GM23338 (cell line): ENCODE data around the gene STRA8. TPM values are rescaled to one million over a fixed set of nuclear protein-coding genes. Genes with fewer than 3 reads are reported as not detected.

Source experiments
- ATAC-seq: fragments of 200-7000 bp; cut with Tn5 transposase; 3 replicates; pipeline ENCODE4 v1.9.1; 2020
- DNase-seq: peaks from one replicate; pipeline ENCODE4 v3.0.0-alpha.2; 2015; ENCODE audit warnings: low spot score
- H2AFZ ChIP-seq: fragments of 200-600 bp; sonication (generic); 2 replicates; pipeline ENCODE4 v1.8.0; 2016; ENCODE audit warnings: antibody characterized with exemption, mild to moderate bottlenecking, moderate library complexity
- H3F3A ChIP-seq: fragments of 200-600 bp; sonication (generic); replicated peaks from 2 replicates; pipeline ENCODE4 v1.8.0; 2017; ENCODE audit warnings: antibody characterized with exemption, mixed run types, low read depth
- H3K27ac ChIP-seq: fragments of 200-600 bp; sonication (generic); 2 replicates; pipeline ENCODE4 v1.6.1; 2016; ENCODE audit warnings: low read depth
- H3K27me3 ChIP-seq: fragments of 200-600 bp; sonication (generic); 2 replicates; pipeline ENCODE4 v1.8.0; 2016; ENCODE audit warnings: mild to moderate bottlenecking, mixed run types, moderate library complexity; ENCODE audit not compliant: insufficient read depth
- H3K36me3 ChIP-seq: fragments of 200-600 bp; sonication (generic); 2 replicates; pipeline ENCODE4 v1.8.0; 2016; ENCODE audit warnings: mild to moderate bottlenecking; ENCODE audit not compliant: insufficient read depth
- H3K4me1 ChIP-seq: fragments of 200-600 bp; sonication (generic); 2 replicates; pipeline ENCODE4 v1.8.0; 2016; ENCODE audit warnings: mild to moderate bottlenecking, moderate library complexity; ENCODE audit not compliant: insufficient read depth
- H3K4me2 ChIP-seq: fragments of 200-600 bp; sonication (generic); 2 replicates; pipeline ENCODE4 v1.7.1; 2017; ENCODE audit warnings: mixed run types
- H3K4me3 ChIP-seq: fragments of 200-600 bp; sonication (generic); 2 replicates; pipeline ENCODE4 v1.6.1; 2016; ENCODE audit warnings: mixed run types
- H3K79me2 ChIP-seq: fragments of 200-600 bp; sonication (generic); replicated peaks from 2 replicates; pipeline ENCODE4 v1.8.0; 2017; ENCODE audit warnings: mild to moderate bottlenecking; ENCODE audit not compliant: insufficient read depth
- H3K9me2 ChIP-seq: fragments of 200-600 bp; sonication (generic); 2 replicates; pipeline ENCODE4 v1.8.0; 2017; ENCODE audit not compliant: insufficient read depth
- H4K20me1 ChIP-seq: fragments of 200-600 bp; sonication (generic); replicated peaks from 2 replicates; pipeline ENCODE4 v1.8.0; 2017; ENCODE audit warnings: mild to moderate bottlenecking; ENCODE audit not compliant: insufficient read depth
- H3K27ac Mint-ChIP-seq: 2 replicates; pipeline ENCODE4 v1.8.0; 2020; ENCODE audit warnings: inconsistent platforms, mild to moderate bottlenecking, moderate library complexity, mixed read lengths
- H3K27me3 Mint-ChIP-seq: 3 replicates; pipeline ENCODE4 v1.8.0; 2022; ENCODE audit warnings: low read depth, mild to moderate bottlenecking, moderate library complexity, mixed read lengths, inconsistent platforms; ENCODE audit not compliant: insufficient read depth, poor library complexity
- H3K36me3 Mint-ChIP-seq: 3 replicates; pipeline ENCODE4 v1.8.0; 2021; ENCODE audit warnings: low read depth, mild to moderate bottlenecking, inconsistent platforms, moderate library complexity, mixed read lengths
- H3K4me1 Mint-ChIP-seq: 3 replicates; pipeline ENCODE4 v1.8.0; 2020; ENCODE audit warnings: mild to moderate bottlenecking, inconsistent platforms, mixed read lengths
- H3K4me3 Mint-ChIP-seq: 3 replicates; pipeline ENCODE4 v1.8.0; 2021; ENCODE audit warnings: moderate library complexity, mild to moderate bottlenecking, inconsistent platforms, mixed read lengths
- H3K9me3 Mint-ChIP-seq: 3 replicates; pipeline ENCODE4 v1.8.0; 2020; ENCODE audit warnings: moderate library complexity, mild to moderate bottlenecking, inconsistent platforms, mixed read lengths
- CREB1 ChIP-seq: fragments of 250-450 bp; sonication (Bioruptor Pico); IDR thresholded peaks from 2 replicates; pipeline ENCODE4 v1.5.0; 2020; ENCODE audit warnings: low read depth, mild to moderate bottlenecking, moderate library complexity
- CTCF ChIP-seq, 2 experiments: fragments of 200-600 bp in 1 of 2; sonication (generic) in 1 of 2; conservative IDR thresholded peaks; 2 replicates each; pipeline versions ENCODE4 v1.5.1 to v1.6.1; 2016 to 2017; ENCODE audit warnings: antibody characterized with exemption in 2 of 2, low read depth in 2 of 2, mild to moderate bottlenecking in 2 of 2, moderate library complexity in 1 of 2
- EZH2 ChIP-seq: fragments of 200-600 bp; sonication (generic); IDR thresholded peaks from one replicate; pipeline ENCODE4 v1.8.0; 2017; ENCODE audit warnings: antibody characterized with exemption, mild to moderate bottlenecking, low read depth; ENCODE audit not compliant: unreplicated experiment
- EZH2phosphoT487 ChIP-seq: fragments of 200-600 bp; sonication (generic); IDR thresholded peaks from one replicate; pipeline ENCODE4 v1.8.1; 2018; ENCODE audit warnings: antibody characterized with exemption; ENCODE audit not compliant: unreplicated experiment
- JUNB ChIP-seq: IDR thresholded peaks from one replicate; pipeline ENCODE4 v1.6.1; 2016; ENCODE audit warnings: antibody characterized with exemption; ENCODE audit not compliant: unreplicated experiment
- NANOG ChIP-seq: IDR thresholded peaks from 2 replicates; pipeline ENCODE4 v1.6.1; 2016; ENCODE audit warnings: antibody characterized with exemption, borderline replicate concordance
- POLR2AphosphoS5 ChIP-seq: IDR thresholded peaks from 2 replicates; pipeline ENCODE4 v1.6.1; 2016; ENCODE audit warnings: antibody characterized with exemption, low read depth
- REST ChIP-seq: IDR thresholded peaks from one replicate; pipeline ENCODE4 v1.6.1; 2018; ENCODE audit warnings: antibody characterized with exemption; ENCODE audit not compliant: unreplicated experiment
- STAT1 ChIP-seq: IDR thresholded peaks from one replicate; pipeline ENCODE4 v1.6.1; 2016; ENCODE audit warnings: antibody characterized with exemption; ENCODE audit not compliant: unreplicated experiment
- ZNF114 ChIP-seq: fragments of 250-450 bp; sonication (Bioruptor Pico); IDR thresholded peaks from 2 replicates; pipeline ENCODE4 v1.5.0; 2020; ENCODE audit warnings: mild to moderate bottlenecking, moderate library complexity
- ZNF331 ChIP-seq: fragments of 250-450 bp; sonication (Bioruptor Pico); IDR thresholded peaks from 2 replicates; pipeline ENCODE4 v1.5.0; 2020; ENCODE audit warnings: low read depth, mild to moderate bottlenecking, moderate library complexity
- polyA plus RNA-seq: library from polyadenylated mRNA; unstranded; fragments of >200 nt; fragmentation: Nextera tagmentation; extraction: Ambion mirVana; gene quantifications from 2 replicates; pipeline ENCODE4 v1.2.1, GENCODE V29; 2016
- total RNA-seq: library from RNA; depleted of rRNA; stranded (reverse); fragments of >200 nt; shearing (Covaris generic); gene quantifications from 2 replicates; pipeline ENCODE4 v1.2.3, GENCODE V29; 2014
- TF ChIP-seq, protein P1 (sequence below): fragments of 250-450 bp; sonication (Bioruptor Pico); IDR thresholded peaks from 2 replicates; pipeline ENCODE4 v1.5.0; 2020; ENCODE audit warnings: mild to moderate bottlenecking, moderate library complexity
- TF ChIP-seq, protein P2 (sequence below): IDR thresholded peaks from 2 replicates; pipeline ENCODE4 v1.6.1; 2016; ENCODE audit warnings: antibody characterized with exemption

The STRA8 gene
- total and polyA plus RNA-seq, 2 experiments from 2014 or later, result not detected

GRCh38 chr7:135247746-135248471 lies 14.3 kb downstream of the STRA8 start:
- Histone ChIP-seq H3K4me2 (no peak overlapping the region), H3K4me3 (no peak overlapping the region), H3K36me3 (no peaks in the 10 kb centered on the region), H3K27ac (no peak overlapping the region), H4K20me1 (no peaks in the 10 kb centered on the region), H3K9me2 (no peaks in the 10 kb centered on the region), H3K27me3 (no peaks in the 10 kb centered on the region), H3K79me2 (no peaks in the 10 kb centered on the region), H3K4me1 (no peaks in the 10 kb centered on the region), H2AFZ (peak overlapping the region; percentile 43; the same call in 1 of the 2 replicates), H3F3A (no peaks in the 10 kb centered on the region)
- Mint-ChIP-seq H3K27ac (no peak overlapping the region), H3K4me1 (peaks cover 3% of the 10 kb centered on the region; the same call in 2 of the 3 replicates), H3K27me3 (peaks cover 2% of the 10 kb centered on the region), H3K36me3 (no peaks in the 10 kb centered on the region), H3K4me3 (no peak overlapping the region), H3K9me3 (0 out of 3 replicates have a peak, but pooled peaks cover 4% of the 10 kb centered on the region)
- TF ChIP-seq CTCF (conservative IDR thresholded peaks at IDR 0.05; ENCODE audit: low read depth in 2 of 2), result no peak
- TF ChIP-seq, protein P1, sequence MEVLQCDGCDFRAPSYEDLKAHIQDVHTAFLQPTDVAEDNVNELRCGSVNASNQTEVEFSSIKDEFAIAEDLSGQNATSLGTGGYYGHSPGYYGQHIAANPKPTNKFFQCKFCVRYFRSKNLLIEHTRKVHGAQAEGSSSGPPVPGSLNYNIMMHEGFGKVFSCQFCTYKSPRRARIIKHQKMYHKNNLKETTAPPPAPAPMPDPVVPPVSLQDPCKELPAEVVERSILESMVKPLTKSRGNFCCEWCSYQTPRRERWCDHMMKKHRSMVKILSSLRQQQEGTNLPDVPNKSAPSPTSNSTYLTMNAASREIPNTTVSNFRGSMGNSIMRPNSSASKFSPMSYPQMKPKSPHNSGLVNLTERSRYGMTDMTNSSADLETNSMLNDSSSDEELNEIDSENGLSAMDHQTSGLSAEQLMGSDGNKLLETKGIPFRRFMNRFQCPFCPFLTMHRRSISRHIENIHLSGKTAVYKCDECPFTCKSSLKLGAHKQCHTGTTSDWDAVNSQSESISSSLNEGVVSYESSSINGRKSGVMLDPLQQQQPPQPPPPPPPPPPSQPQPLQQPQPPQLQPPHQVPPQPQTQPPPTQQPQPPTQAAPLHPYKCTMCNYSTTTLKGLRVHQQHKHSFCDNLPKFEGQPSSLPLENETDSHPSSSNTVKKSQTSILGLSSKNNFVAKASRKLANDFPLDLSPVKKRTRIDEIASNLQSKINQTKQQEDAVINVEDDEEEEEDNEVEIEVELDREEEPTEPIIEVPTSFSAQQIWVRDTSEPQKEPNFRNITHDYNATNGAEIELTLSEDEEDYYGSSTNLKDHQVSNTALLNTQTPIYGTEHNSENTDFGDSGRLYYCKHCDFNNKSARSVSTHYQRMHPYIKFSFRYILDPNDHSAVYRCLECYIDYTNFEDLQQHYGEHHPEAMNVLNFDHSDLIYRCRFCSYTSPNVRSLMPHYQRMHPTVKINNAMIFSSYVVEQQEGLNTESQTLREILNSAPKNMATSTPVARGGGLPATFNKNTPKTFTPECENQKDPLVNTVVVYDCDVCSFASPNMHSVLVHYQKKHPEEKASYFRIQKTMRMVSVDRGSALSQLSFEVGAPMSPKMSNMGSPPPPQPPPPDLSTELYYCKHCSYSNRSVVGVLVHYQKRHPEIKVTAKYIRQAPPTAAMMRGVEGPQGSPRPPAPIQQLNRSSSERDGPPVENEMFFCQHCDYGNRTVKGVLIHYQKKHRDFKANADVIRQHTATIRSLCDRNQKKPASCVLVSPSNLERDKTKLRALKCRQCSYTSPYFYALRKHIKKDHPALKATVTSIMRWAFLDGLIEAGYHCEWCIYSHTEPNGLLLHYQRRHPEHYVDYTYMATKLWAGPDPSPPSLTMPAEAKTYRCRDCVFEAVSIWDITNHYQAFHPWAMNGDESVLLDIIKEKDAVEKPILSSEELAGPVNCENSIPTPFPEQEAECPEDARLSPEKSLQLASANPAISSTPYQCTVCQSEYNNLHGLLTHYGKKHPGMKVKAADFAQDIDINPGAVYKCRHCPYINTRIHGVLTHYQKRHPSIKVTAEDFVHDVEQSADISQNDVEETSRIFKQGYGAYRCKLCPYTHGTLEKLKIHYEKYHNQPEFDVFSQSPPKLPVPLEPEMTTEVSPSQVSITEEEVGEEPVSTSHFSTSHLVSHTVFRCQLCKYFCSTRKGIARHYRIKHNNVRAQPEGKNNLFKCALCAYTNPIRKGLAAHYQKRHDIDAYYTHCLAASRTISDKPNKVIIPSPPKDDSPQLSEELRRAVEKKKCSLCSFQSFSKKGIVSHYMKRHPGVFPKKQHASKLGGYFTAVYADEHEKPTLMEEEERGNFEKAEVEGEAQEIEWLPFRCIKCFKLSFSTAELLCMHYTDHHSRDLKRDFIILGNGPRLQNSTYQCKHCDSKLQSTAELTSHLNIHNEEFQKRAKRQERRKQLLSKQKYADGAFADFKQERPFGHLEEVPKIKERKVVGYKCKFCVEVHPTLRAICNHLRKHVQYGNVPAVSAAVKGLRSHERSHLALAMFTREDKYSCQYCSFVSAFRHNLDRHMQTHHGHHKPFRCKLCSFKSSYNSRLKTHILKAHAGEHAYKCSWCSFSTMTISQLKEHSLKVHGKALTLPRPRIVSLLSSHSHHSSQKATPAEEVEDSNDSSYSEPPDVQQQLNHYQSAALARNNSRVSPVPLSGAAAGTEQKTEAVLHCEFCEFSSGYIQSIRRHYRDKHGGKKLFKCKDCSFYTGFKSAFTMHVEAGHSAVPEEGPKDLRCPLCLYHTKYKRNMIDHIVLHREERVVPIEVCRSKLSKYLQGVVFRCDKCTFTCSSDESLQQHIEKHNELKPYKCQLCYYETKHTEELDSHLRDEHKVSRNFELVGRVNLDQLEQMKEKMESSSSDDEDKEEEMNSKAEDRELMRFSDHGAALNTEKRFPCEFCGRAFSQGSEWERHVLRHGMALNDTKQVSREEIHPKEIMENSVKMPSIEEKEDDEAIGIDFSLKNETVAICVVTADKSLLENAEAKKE (CRISPR knock-in tag), result no peak
- TF ChIP-seq NANOG, result no peak
- no peak for TF ChIP-seq ZNF114
- TF ChIP-seq EZH2, result no peak
- no peak for TF ChIP-seq CREB1 (CRISPR knock-in tag)
- TF ChIP-seq ZNF331 (CRISPR knock-in tag), result no peak
- TF ChIP-seq, protein P2, sequence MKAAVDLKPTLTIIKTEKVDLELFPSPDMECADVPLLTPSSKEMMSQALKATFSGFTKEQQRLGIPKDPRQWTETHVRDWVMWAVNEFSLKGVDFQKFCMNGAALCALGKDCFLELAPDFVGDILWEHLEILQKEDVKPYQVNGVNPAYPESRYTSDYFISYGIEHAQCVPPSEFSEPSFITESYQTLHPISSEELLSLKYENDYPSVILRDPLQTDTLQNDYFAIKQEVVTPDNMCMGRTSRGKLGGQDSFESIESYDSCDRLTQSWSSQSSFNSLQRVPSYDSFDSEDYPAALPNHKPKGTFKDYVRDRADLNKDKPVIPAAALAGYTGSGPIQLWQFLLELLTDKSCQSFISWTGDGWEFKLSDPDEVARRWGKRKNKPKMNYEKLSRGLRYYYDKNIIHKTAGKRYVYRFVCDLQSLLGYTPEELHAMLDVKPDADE, result no peak
- TF ChIP-seq JUNB, result no peak
- TF ChIP-seq REST, result no peak
- TF ChIP-seq STAT1, result no peak
- TF ChIP-seq POLR2AphosphoS5, result no peak
- TF ChIP-seq EZH2phosphoT487, result no peak
- DNase-seq, result no peak
- no peak for ATAC-seq
